Right lobe of liver (tissue), 4 donors: ENCODE measurements around the gene PRRT1.

Source experiments
- CTCF ChIP-seq, 4 donors: fragments of 200-600 bp in 3 of 4; fragments of 450-650 bp in 1 of 4; IDR thresholded peaks; one replicate each; pipeline versions ENCODE4 v1.5.1 to v1.8.0; 2016 to 2022; ENCODE audit warnings: antibody characterized with exemption in 4 of 4, mild to moderate bottlenecking in 2 of 4
- POLR2A ChIP-seq: fragments of 450-650 bp; IDR thresholded peaks from one replicate; pipeline ENCODE4 v1.6.1; 2017; ENCODE audit warnings: antibody characterized with exemption, mild to moderate bottlenecking
- donor health status: DM: no; HTN: no; CAD: no.
- donor health status: DM: no; HTN: no; CAD: no.
- donor health status: DM: no; HTN: yes; CAD: no.

- no peak for TF ChIP-seq CTCF (IDR thresholded peaks at IDR 0.05)
- TF ChIP-seq POLR2A = no peak
Observed at GRCh38 chr6:32164295-32164694, 12.6 kb upstream of the PRRT1 start, which contains the start of gene EGFL8.
